H9 (cell line): ENCODE results near the gene CEACAM18. TPM values are rescaled to one million over a fixed set of nuclear protein-coding genes. Genes with fewer than 3 reads are reported as not detected.

Experiments used
- DNase-seq: peaks from one replicate; pipeline ENCODE4 v3.0.0-alpha.2; 2017
- H2AFZ ChIP-seq: one replicate; pipeline ENCODE4 v1.6.1; 2013; ENCODE audit warnings: mild to moderate bottlenecking, low read length, control low read depth, moderate library complexity
- H2AK5ac ChIP-seq: 2 replicates; pipeline ENCODE4 v1.6.1; 2013; ENCODE audit warnings: low read length, control low read depth, mixed read lengths; ENCODE audit not compliant: insufficient read length
- H2BK120ac ChIP-seq: one replicate; pipeline ENCODE4 v1.6.1; 2013; ENCODE audit warnings: low read depth, mild to moderate bottlenecking, low read length, control low read depth, inconsistent platforms; ENCODE audit not compliant: poor library complexity, severe bottlenecking
- H2BK12ac ChIP-seq: 2 replicates; pipeline ENCODE4 v1.6.1; 2013; ENCODE audit warnings: low read length, control low read depth, mixed read lengths, low read depth; ENCODE audit not compliant: insufficient read length
- H2BK15ac ChIP-seq: 2 replicates; pipeline ENCODE4 v1.6.1; 2013; ENCODE audit warnings: low read depth, low read length, control low read depth
- H2BK20ac ChIP-seq: one replicate; pipeline ENCODE4 v1.6.1; 2013; ENCODE audit warnings: low read depth, mild to moderate bottlenecking, low read length, control low read depth, inconsistent platforms; ENCODE audit not compliant: poor library complexity, severe bottlenecking
- H2BK5ac ChIP-seq: 2 replicates; pipeline ENCODE4 v1.6.1; 2013; ENCODE audit warnings: low read length, control low read depth, mixed read lengths; ENCODE audit not compliant: insufficient read length
- H3K14ac ChIP-seq: 2 replicates; pipeline ENCODE4 v1.6.1; 2013; ENCODE audit warnings: low read length, control low read depth; ENCODE audit not compliant: insufficient read depth
- H3K18ac ChIP-seq: 2 replicates; pipeline ENCODE4 v1.6.1; 2013; ENCODE audit warnings: low read depth, mild to moderate bottlenecking, mixed read lengths, low read length, control low read depth; ENCODE audit not compliant: insufficient read length
- H3K23ac ChIP-seq: 2 replicates; pipeline ENCODE4 v1.6.1; 2013; ENCODE audit warnings: low read length, control low read depth, mixed read lengths, low read depth; ENCODE audit not compliant: insufficient read length
- H3K23me2 ChIP-seq: 2 replicates; pipeline ENCODE4 v1.6.1; 2013; ENCODE audit warnings: low read depth, mild to moderate bottlenecking, mixed read lengths, low read length, control low read depth; ENCODE audit not compliant: insufficient read length, poor library complexity, severe bottlenecking
- H3K27ac ChIP-seq: 2 replicates; pipeline ENCODE4 v1.5.1; 2013; ENCODE audit warnings: low read length, control low read depth, mixed read lengths, low read depth; ENCODE audit not compliant: insufficient read length
- H3K27me3 ChIP-seq: 2 replicates; pipeline ENCODE4 v1.6.1; 2013; ENCODE audit warnings: low read length, control low read depth, inconsistent platforms; ENCODE audit not compliant: insufficient read depth
- H3K4ac ChIP-seq: 2 replicates; pipeline ENCODE4 v1.6.1; 2013; ENCODE audit warnings: low read depth, mild to moderate bottlenecking, control low read depth, inconsistent platforms, low read length, moderate library complexity
- H3K4me1 ChIP-seq: 2 replicates; pipeline ENCODE4 v1.6.1; 2013; ENCODE audit warnings: low read length, control low read depth, inconsistent platforms; ENCODE audit not compliant: insufficient read depth
- H3K4me2 ChIP-seq: 2 replicates; pipeline ENCODE4 v1.6.1; 2013; ENCODE audit warnings: low read length, control low read depth, mixed read lengths; ENCODE audit not compliant: insufficient read length, insufficient read depth
- H3K56ac ChIP-seq: 2 replicates; pipeline ENCODE4 v1.6.1; 2013; ENCODE audit warnings: low read depth, mild to moderate bottlenecking, mixed read lengths, low read length, control low read depth; ENCODE audit not compliant: insufficient read length
- H3K79me1 ChIP-seq: 2 replicates; pipeline ENCODE4 v1.6.1; 2013; ENCODE audit warnings: low read depth, mild to moderate bottlenecking, moderate library complexity, low read length, control low read depth, inconsistent platforms; ENCODE audit not compliant: insufficient read depth, poor library complexity, severe bottlenecking
- H3K79me2 ChIP-seq: 2 replicates; pipeline ENCODE4 v1.6.1; 2013; ENCODE audit warnings: low read length, control low read depth, inconsistent platforms; ENCODE audit not compliant: insufficient read depth
- H3K9ac ChIP-seq: 2 replicates; pipeline ENCODE4 v1.6.1; 2013; ENCODE audit warnings: low read length, control low read depth, mixed read lengths; ENCODE audit not compliant: insufficient read length; ENCODE audit errors: extremely low read depth
- H3K9me3 ChIP-seq: one replicate; pipeline ENCODE4 v1.6.1; 2013; ENCODE audit warnings: low read depth, low read length, inconsistent platforms; ENCODE audit not compliant: control insufficient read depth
- H3T11ph ChIP-seq: one replicate; pipeline ENCODE4 v1.6.1; 2013; ENCODE audit warnings: mild to moderate bottlenecking, low read length, control low read depth, inconsistent platforms
- H4K20me1 ChIP-seq: one replicate; pipeline ENCODE4 v1.6.1; 2013; ENCODE audit not compliant: control insufficient read depth, insufficient read length, insufficient read depth
- H4K5ac ChIP-seq: 2 replicates; pipeline ENCODE4 v1.6.1; 2013; ENCODE audit warnings: low read depth, mild to moderate bottlenecking, mixed read lengths, low read length, control low read depth; ENCODE audit not compliant: insufficient read length
- H4K8ac ChIP-seq: replicated peaks from 2 replicates; pipeline ENCODE4 v1.6.1; 2013; ENCODE audit warnings: low read length, control low read depth, mixed read lengths, low read depth; ENCODE audit not compliant: insufficient read length
- H4K91ac ChIP-seq: 2 replicates; pipeline ENCODE4 v1.6.1; 2013; ENCODE audit warnings: low read depth, mild to moderate bottlenecking, moderate library complexity, mixed read lengths, low read length, control low read depth; ENCODE audit not compliant: insufficient read length
- H3K27ac Mint-ChIP-seq, 3 experiments: 2 replicates in 2 of 3; 3 replicates in 1 of 3; pipeline ENCODE4 v1.8.0; 2020 to 2021; ENCODE audit warnings: mixed read lengths in 3 of 3, mild to moderate bottlenecking in 1 of 3, moderate library complexity in 1 of 3
- H3K27me3 Mint-ChIP-seq: 2 replicates; pipeline ENCODE4 v1.8.0; 2021; ENCODE audit warnings: low read depth, mild to moderate bottlenecking, moderate library complexity, mixed read lengths
- H3K36me3 Mint-ChIP-seq, 3 experiments: 2 replicates in 2 of 3; 3 replicates in 1 of 3; pipeline ENCODE4 v1.8.0; 2020 to 2021; ENCODE audit warnings: low read depth in 3 of 3, mixed read lengths in 3 of 3; ENCODE audit not compliant: insufficient read depth in 1 of 3
- H3K4me1 Mint-ChIP-seq, 2 experiments: 2 replicates each; pipeline ENCODE4 v1.8.0; 2020; ENCODE audit warnings: mixed read lengths in 2 of 2
- H3K4me3 Mint-ChIP-seq, 2 experiments: 2 replicates in 1 of 2; 3 replicates in 1 of 2; pipeline ENCODE4 v1.8.0; 2020 to 2021; ENCODE audit warnings: mild to moderate bottlenecking in 2 of 2, mixed read lengths in 2 of 2, moderate library complexity in 1 of 2
- H3K9me3 Mint-ChIP-seq, 2 experiments: 2 replicates in 1 of 2; 3 replicates in 1 of 2; pipeline ENCODE4 v1.8.0; 2020; ENCODE audit warnings: mild to moderate bottlenecking in 2 of 2, mixed read lengths in 2 of 2, moderate library complexity in 1 of 2
- WGBS: extraction: QIAGEN DNeasy Blood & Tissue Kit; methylation state at CpG from one replicate; pipeline ENCODE4 v1.1.7; 2013; ENCODE audit warnings: missing lambda C conversion rate, low lambda C conversion rate, mixed read lengths; ENCODE audit not compliant: insufficient read length; ENCODE audit errors: extremely low coverage; 5-methylcytosine and 5-hydroxymethylcytosine counted together
- total RNA-seq: library from RNA; stranded (reverse); gene quantifications from 2 replicates; pipeline ENCODE4 v1.2.1, GENCODE V29; 2021
- TF ChIP-seq, protein P1 (sequence below): fragments of 200-600 bp; sonication (generic); conservative IDR thresholded peaks from 3 replicates; pipeline ENCODE4 v1.8.0; 2021; ENCODE audit warnings: antibody characterized with exemption, mild to moderate bottlenecking

Gene CEACAM18
- total RNA-seq, 1 experiment from 2014 or later: not detected

DNA sequence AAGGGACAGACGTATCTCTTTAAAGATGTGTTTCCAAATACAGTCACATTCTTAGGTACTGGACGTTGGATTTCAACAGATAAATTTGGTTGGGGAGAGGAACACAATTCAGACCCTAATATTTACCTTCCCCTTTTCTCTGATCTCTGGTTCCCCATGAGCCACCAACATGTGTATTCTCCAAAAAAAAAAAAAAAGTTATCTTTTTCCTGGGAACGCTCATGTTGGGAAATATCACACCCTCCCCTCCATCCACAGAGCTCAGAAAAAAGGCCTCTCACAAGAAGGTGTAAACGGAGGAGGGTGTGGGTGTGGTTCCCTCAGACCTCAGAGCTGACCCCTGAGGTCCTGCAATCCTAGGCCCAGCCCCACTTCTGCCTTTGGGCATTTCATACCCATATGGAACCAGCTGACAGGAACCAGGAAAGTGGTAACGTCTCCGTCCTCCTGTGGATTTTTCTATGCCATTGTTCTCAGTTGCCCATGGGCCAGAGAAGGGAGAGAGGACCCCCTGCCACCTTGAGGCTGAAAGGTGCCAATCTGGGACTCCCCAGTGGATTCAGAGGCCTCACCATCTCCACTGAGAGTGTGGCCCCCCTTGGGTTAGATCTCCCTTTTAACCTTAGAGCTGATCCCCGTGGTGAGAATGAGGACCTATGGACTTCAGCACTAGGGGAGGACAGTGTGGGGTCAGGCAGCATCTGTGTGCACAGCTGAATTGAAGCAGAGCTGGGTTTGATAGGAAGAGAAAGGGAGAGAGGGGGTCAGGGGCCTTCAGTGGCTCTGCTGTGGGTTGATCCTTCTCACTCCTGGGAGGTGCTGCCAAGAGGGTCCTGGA lies 31.7 kb downstream of the CEACAM18 start:
- no peak for DNase-seq
- Histone ChIP-seq H2BK15ac (no peak overlapping the region), H3K4me2 (no peak overlapping the region), H3K27me3 (no peaks in the 10 kb centered on the region), H3K27ac (no peak overlapping the region), H2BK20ac (no peak overlapping the region), H2AFZ (no peak overlapping the region), H3K14ac (no peak overlapping the region), H3K4ac (no peak overlapping the region), H3K56ac (no peak overlapping the region), H4K20me1 (no peaks in the 10 kb centered on the region), H3K79me1 (no peaks in the 10 kb centered on the region), H3K4me1 (no peaks in the 10 kb centered on the region), H3K79me2 (no peaks in the 10 kb centered on the region), H2AK5ac (no peak overlapping the region), H2BK5ac (no peak overlapping the region), H4K8ac (no peak overlapping the region), H4K5ac (no peak overlapping the region), H3K18ac (no peak overlapping the region), H3T11ph (no peak overlapping the region), H3K9ac (no peak overlapping the region), H3K23ac (no peak overlapping the region), H2BK120ac (no peak overlapping the region), H4K91ac (no peak overlapping the region), H2BK12ac (no peak overlapping the region), H3K23me2 (no peaks in the 10 kb centered on the region), H3K9me3 (no peaks in the 10 kb centered on the region)
- H3K27ac Mint-ChIP-seq: no peak overlapping the region
- H3K36me3 Mint-ChIP-seq: no peaks in the 10 kb centered on the region
- H3K27me3 Mint-ChIP-seq: peaks cover 17% of the 10 kb centered on the region
- no peaks in the 10 kb centered on the region for H3K4me1 Mint-ChIP-seq
- no peak overlapping the region for H3K4me3 Mint-ChIP-seq
- TF ChIP-seq, protein P1, sequence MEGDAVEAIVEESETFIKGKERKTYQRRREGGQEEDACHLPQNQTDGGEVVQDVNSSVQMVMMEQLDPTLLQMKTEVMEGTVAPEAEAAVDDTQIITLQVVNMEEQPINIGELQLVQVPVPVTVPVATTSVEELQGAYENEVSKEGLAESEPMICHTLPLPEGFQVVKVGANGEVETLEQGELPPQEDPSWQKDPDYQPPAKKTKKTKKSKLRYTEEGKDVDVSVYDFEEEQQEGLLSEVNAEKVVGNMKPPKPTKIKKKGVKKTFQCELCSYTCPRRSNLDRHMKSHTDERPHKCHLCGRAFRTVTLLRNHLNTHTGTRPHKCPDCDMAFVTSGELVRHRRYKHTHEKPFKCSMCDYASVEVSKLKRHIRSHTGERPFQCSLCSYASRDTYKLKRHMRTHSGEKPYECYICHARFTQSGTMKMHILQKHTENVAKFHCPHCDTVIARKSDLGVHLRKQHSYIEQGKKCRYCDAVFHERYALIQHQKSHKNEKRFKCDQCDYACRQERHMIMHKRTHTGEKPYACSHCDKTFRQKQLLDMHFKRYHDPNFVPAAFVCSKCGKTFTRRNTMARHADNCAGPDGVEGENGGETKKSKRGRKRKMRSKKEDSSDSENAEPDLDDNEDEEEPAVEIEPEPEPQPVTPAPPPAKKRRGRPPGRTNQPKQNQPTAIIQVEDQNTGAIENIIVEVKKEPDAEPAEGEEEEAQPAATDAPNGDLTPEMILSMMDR: no peak
- peaks cover 32 to 90% of the 10 kb centered on the region in 2 experiments for H3K9me3 Mint-ChIP-seq
- WGBS: no CpG with 5 or more reads among the region's 7 CpGs
